ENCODE data around the gene KAZN.

The KAZN gene

DNA sequence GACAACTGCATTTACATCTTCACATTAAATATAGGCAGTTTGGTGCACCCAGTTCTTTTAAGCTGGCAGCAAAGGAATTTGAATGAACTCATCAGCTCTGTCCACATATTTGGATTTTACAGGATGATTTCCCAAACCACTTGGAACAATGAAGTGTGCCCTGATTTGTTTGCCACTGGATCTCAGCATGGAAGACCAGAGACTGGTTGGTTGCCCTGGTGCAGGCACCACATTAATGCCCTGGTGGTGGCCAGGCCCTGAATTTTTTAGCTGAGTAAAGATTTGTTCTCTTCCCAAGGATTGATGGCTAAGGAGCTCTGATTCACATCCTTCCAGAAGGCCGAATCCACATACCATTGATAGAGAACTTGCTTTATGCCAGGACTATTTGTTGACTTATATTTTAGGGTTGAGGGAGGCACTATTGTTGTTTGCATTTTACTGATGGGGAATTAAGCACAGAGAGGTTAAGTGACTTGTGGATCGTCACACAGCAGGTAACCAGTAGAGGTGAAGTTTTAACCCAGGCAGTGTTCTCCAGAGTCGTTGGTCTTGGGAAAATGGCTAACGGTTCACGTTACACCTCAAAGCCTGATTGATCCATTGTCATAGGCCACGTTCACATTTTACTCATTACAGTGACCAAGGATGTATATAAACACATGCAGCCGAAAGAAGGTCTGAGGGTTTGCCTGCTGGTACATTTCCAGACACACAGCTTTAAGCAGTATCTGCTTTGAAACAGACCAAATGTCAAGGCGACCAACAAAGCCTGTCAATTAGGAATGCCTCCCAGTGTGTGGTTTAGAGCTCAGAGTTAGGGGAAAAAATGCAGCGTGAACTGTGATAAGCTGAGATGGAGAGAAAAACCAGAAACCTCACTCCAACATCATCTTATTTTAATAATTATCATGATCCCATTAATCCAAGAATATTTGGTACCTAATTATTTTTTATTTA lies 50.7 kb downstream of the KAZN start:
- no peak for DNase-seq

DNA sequence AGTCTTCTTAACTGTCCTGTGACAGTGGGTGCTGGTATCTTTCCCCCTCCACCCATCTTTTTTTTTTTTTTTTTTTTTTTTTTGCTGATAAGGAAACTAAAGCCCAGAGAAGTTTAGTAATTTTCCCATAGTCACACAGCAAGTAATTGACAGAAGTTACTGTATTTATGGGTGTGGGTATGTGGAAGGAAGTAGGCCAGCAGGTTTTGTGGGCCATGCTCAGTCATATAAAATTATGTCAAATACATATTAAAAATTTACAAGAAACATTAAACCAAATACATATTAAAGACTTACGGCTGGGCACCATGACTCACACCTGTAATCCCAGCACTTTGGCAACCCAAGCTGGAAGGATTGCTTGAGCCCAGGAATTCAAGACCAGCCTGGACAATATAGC lies 51.5 kb downstream of the KAZN start:
- no peak for DNase-seq

DNA sequence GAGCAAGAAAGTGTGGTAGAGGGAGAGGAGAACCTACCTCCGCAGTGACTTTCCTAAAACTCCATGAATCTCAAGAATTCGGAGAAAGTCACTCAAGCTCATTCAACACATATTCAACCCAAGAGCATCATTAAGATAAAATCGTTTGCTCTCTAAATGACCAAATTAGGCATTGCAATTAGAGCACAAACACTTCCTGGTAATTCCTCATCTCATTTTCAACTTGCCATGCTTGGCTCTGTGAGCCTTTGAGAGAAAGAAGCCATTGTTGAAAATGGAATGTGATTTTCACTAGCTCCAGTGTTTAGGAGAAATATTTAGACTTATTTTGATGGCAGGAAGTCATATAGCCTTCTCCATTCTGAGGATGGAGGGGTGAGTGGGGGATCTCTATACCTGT lies 52.5 kb downstream of the KAZN start:
- DNase-seq: no peak

DNA sequence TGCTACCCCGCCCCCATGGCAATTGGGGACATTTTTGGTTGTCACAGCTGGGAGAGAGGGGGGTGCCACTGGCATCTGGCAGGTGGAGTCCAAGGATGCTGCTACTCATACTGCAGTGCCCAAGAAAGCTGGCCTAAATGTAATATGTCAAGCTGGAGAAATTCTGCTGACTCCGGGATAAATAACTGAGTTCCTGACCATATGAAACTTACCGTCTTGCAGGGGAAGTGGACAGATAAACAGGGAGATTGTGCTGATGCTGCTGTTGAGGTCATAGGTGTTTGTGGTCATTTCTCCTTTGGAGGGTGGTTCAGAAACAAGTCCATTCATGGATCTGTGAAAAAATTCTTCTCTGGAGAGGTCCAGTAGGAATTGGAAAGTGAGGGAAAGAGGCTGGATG lies 54.4 kb downstream of the KAZN start:
- DNase-seq: no peak

DNA sequence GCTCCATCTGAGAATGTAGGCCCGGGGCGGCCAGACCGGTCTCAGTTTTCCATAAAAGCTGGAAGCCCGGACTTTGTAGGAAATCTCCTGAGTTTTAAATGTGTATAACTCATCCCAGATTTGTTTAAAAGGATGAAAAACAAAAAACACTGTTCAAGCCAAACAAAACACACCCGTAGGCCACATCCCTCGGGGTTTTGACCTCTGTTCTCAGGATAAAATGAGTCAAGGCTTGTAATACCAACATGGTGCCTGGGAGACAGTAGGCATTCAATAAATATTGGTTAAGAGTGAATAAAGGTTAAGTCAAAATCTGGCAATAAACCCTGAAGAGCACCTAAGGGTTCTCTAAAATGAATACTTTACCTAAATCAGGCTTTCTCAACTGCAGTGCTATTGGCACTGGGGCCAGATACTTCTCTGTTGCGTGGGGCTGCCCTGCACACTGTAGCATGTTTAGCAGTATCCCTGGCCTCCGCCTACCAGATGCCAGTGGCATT lies 55.0 kb downstream of the KAZN start:
- no peak for DNase-seq

DNA sequence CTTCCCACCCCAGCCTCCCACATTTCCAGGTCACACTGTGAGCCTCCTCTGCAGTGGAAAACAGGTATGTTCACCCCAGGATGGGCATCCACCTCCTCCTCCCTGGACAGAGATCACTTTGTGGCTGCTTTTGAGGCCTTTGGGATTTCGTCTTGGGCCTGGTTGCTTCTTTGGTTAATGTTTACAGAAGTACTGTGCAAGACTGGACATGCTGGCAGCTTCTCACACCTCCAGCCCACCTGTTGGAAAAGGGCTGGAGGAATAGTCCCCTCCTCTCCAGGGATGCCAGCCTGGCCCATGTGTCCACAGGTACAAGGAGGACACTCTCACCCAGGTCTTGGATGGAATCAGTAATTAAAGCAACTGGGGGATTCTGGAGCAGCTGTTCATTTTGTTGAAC lies 56.1 kb downstream of the KAZN start:
- no peak for DNase-seq

DNA sequence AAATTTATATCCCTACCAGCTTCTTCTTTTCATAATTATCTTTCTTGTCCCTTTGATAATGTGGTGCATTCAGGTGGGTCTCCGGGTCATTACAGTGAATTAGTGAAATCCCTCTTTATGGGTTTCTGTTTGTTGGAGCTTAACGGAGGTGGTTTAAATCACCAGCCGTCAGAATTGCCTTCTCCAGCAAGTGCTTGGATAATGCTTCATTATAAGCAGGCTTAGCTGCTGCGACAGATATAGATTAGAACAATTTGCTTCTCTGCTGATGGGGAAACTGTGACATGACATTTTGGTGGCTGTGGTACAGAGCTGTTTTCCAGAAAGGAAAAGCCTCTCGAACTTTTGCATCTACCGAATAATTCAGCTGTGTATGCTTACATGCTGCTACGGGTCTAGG lies 56.9 kb downstream of the KAZN start:
- DNase-seq: no peak

DNA sequence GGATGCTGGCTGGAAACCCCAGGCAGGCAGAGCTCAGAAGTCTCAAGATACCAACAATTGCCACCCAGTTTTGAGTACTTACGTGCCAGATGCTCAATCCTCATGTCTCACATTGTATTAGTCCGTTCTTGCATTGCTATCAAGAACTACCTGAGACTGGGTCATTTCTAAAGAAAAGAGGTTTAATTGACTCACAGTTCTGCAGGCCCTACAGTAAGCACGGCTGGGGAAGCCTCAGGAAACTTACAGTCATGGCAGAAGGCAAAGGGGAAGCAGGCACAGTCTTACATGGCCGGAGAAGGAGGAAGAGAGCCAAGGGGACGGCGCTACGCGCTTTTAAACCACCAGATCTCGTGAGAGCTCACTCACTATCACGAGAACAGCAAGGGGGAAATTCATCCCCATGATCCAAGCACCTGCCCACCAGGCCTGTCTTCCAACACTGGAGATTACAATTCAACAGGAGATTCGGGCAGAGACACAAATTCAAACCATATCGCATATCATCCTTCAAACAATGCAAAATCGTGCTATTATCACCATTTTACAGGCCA lies 58.0 kb downstream of the KAZN start:
- DNase-seq: no peak

DNA sequence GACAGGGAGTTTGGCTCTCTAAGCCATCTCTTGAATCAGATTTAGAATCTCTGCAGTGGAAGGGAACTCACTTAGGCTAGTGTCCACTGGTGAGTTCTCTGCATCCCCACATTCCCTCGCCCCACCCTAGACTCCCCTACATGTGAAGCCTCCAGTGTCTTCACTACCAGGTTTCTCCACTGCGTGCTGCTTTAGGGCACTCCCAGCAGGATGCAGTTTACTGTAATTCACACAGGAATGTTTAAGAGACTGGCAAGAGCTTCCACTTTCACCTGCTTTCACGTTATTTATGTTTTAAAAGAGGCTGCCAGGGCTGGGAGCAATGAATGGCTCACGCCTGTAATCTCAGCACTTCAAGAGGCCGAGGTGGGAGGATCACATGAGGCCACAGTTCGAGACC lies 60.2 kb downstream of the KAZN start:
- DNase-seq: no peak

DNA sequence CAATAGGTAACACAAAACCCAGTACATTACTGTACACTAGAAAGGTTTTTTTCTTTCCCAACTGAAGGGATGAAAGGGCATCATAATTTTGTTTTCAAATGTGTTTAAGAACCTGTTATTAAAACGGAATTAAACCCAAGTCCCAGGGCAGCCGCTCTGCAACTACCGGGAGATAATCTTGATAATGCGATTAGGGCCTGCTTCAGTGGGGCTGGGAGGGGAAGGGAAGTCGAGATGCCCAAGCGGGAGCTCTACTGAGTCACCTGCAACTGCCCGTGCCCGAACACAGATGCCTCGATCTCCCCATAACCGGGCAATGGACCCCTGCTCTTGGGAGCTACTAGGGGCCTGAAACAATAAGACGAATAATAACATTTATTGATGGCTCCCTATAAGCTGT lies 61.4 kb downstream of the KAZN start:
- DNase-seq: no peak

DNA sequence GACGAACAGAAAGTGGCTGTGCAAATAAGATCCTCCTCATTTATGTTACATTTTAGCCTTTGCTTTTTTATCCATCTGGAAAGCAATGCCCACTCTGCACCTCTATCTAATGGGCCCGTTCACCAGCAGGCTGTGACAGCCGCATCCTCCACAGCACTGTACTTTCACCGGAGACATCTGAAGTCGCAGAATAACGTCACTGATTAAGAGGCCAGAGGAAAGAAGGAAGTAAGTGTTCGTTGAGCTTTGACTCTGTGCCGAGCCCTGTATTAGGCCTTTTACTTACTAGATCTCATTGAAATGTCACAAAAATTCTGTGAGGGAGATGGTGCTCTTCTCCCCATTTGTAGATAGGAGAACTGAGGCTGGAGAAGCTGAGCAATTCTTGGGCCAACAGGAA lies 62.3 kb downstream of the KAZN start:
- no peak for DNase-seq

DNA sequence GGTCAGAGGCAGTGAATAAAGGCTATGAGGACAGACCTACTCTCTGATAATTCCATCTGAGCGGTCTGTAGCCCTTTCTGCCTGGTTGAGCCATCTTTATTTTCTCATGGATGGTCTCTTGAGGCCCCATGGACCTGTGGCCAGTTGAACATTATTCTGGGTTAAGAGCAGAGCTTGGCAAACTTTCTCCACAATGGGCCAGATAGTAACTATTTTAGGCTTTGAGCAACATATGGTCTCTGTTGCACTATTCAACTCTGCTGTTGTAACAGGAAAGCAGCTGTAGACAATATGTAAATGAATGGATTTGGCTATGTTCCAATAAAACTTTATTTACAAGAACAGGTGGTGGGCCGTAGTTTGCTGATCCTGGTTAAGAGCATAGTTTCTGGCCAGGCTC lies 62.7 kb downstream of the KAZN start:
- no peak for DNase-seq

DNA sequence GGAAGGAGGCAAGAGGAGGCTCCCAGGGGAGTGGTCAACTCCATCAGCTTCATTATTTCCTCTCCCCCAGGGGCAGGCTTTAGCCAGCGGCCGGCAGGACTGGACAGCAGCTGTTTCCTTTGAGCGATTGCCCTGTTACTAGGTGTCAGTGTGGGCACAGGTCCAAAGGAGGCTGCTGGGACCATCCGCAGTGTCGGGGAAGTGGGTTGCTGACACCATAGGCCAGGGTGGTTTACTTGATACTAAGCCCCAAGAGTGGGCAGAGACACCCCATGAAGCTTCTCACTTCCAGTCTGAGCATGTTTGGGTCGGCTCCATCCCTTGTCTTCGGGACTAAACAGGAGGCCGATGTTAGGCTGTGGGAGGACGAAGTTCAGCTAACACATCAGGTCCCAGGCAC lies 63.6 kb downstream of the KAZN start:
- no peak for DNase-seq

DNA sequence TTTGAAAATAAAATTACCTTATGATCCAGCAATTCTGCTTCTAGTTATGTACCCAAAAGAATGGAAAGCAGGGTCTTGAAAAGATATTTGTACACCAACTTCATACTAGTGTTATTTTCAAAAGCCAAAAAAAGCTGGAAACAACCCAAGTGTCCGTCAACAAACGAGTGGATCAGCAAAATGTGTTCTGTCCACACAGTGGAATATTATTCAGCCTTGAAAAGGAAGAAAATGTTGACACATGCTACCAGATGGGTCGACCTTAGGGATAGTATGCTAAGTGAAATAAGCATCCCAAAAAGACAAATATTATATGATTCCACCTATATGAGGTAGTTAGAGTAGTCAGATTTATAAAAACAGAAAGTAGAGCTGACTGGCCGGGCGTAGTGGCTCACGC lies 65.3 kb downstream of the KAZN start:
- DNase-seq: no peak

DNA sequence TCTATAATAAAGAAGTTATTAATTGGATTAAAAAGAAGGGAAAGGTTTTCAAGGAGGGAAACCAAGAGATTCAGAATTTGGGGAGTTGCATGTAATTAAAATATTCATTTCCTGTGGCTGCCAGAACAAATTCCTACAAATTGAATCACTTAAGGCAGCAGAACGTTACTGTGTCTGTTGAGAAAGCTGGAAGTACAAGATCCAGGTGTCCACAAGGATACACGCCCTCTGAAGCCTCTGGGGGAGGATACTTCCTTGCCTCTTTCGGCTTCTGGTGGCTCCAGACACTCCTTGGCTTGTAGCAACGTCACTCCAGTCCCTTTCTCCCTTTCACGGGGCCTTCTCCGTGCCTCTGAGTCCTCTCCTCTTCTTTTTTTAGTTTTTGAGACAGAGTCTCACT lies 67.9 kb downstream of the KAZN start:
- no peak for DNase-seq

DNA sequence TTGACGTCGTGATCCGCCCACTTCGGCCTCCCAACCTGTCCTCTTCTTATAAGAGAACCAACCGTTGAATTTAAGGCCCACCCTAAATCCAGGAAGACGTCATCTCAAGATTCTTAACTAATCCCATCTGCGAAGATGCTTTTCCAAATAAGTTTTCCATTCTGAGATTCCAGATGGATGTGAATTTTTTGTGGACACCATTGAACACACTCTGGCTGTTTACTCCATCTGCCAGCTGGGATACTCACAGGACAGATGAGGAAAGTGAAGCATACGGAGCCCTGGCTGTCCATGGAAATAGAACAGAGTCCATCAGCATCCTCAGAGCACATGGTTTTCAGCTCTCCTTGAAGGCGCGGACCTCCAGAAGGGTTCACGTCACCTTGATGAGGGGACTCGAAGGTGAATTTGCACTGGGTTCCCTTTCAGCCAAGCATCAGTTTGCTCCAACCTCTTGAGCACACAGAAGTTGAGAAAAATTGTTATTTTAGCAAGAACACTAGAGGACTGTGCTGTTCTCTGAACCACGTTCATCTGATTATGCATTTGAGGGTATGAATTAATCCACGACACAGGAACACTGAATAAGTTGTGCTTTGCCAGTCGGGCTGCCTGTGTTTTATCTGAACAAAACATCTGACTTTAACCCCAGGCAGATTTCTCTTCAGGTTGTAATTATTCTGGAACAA lies 68.6 kb downstream of the KAZN start:
- no peak for DNase-seq

DNA sequence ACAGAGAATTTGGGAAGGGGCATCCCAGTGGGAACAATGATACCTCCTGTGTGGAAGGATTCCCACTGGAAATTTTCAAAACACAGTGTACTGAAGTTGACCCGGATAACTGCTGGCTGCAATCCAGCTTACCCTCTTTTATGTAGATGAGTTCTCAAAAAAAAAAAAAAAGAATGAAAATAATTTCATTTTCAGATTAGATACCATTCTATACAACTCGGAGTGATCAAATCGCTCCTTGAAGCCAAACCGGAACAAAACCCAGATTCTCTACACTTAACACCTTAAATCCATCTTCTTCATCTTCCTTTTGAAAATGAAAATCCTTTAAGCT lies 69.1 kb downstream of the KAZN start:
- DNase-seq: no peak

DNA sequence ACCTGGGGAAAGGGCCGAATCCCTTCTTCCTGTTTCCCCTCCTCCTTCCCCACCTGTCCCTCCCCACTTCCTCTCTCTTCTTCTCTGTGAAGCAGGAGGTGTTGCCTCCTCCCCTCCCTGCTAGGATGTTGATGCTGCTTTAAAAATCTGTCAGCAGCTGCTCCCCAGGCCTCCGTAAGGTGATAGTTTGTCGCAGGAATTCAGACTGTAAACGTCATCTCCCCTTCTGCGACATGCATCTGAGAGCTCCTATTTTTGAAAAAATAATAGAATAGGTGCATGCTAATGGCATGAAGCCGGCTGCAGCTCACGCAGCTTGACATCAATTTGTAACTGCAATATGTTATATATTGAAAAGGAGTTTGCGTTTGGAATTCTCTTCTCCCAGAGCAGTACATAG lies 70.1 kb downstream of the KAZN start:
- no peak for DNase-seq

DNA sequence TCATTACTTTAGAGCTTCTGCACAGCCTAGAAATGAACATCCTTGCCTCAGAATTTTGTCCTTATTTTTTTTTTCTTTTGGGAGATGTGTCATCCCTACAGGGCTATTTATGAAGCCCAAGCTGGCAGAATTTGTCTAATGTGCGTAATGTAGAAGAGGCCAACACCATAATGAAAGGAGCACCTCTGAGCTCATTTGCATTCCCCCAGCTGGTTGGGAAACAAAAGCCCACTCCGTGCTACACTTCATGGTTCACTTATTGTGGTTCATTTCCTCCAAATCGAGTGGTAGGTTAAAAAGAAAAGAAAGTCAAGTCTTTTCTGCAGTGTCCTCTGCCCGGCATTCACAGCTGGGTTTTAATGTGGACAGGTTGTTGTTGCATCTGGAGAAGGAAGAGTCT lies 73.5 kb downstream of the KAZN start:
- DNase-seq: no peak

DNA sequence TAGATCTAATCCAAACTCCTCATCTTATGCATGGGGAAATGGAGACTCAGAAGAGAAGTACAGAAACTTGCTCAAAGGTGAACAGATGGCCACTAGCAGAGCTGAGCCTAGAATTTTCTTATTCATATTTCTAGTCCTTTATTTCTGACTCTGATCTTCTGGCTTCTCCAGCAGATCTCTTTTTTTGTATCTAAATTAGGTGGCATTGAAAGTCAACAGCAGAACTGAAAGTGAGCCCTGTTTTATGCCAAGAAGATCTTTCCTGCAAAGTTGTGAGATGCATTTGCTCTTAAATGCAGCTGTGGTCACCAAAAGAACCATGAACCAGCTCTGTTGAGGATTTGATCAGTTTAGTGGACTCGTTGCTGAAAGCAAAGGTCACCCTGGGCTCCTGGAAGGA lies 75.5 kb downstream of the KAZN start:
- DNase-seq: no peak

DNA sequence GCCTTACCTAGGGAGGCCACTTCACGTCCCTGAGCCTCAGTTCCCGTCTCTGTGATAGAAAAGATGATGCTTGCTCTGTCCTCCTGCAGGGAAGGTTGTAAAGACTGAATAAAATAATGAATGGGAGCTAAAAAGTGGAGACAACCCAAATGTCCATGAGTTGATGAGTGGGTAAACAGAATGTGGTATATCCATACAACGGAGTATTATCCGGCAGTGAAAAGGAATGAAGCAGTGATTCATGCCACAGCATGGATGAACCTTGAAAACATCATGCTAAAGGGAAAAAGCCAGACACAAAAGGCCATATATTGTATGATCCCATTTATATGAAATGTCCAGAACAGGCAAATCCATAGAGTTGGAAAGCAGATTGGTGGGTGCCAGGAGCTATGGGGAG lies 77.9 kb downstream of the KAZN start:
- no peak for DNase-seq

DNA sequence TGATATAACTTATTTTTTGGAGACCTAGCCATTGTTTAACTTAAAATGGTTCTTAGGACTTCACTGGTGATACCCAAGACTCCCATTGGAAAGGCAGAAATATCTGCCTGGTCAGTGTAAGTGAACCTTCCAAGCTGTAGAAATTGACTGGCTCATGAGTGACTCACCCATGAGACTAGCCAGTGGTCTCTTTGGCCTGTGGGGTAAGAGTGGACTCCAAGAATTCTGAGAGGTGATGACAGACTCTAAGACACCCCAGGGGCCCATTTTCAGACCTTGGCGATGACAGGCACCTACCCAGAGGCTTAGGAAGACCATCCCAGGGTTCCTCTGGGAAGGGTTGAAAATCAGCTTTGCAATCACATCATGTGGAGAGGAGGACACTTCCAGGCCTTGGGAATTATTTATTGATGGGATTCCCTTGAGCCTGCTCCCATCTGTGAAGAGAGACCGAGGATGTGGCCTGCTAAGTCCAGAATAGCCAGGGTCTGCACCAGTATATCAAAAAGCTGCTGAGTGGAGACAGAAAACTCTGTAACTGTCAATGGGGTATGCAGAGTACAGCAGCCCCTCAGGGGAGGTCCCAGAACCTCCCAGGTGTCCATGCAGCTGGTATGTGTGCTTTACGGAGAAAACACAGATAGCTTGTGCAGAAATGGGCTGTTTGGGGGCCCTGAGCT lies 78.9 kb downstream of the KAZN start:
- no peak for DNase-seq

DNA sequence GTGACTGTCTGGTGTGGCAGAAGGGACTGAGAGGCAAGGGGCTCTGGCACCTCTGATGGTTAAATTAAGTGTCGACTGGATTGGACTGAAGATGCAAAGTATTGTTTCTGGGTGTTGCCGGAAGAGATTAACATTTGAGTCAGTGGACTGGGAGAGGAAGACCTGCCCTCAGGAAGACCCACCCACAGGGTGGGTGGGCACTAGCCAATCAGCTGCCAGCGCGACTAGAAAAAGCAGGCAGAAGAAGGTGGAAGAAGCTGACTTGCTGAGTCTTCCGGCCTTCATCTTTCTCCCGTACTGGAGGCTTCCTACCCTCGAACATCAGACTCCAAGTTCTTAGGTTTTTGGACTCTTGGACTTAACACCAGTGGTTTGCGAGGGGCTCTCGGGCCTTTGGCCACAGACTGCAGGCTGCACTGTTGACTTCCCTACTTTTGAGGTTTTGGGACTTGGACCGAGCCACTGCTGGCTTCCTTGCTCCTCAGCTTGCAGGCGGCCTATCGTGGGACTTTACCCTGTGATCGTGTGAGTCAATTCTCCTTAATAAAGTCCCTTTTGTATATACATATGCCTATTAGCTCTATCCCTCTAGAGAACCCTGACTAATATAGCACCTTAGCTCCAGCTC lies 79.6 kb downstream of the KAZN start:
- DNase-seq: no peak

All from stimulated activated CD4-positive, alpha-beta T cell treated with anti-CD3 and anti-CD28 coated beads, Interleukin-15, amount 100 ng/mL, for 24 hours (primary cell).